HepG2 (cell line): ENCODE measurements around the gene CPN1. TPM values are rescaled to one million over a fixed set of nuclear protein-coding genes. Genes with fewer than 3 reads are reported as not detected.
A peak's percentile ranks its signal among the peaks of the same experiment; 100 is the strongest.

ENCODE experiments used
- GPBP1L1 ChIP-seq: sonication (generic); formaldehyde crosslinking; IDR thresholded peaks from 2 replicates; pipeline ENCODE4 v1.5.0; 2020; ENCODE audit warnings: mild to moderate bottlenecking, missing genetic modification reagents
- KDM2A ChIP-seq: sonication (generic); formaldehyde crosslinking; IDR thresholded peaks from 2 replicates; pipeline ENCODE4 v1.4.0; 2020; ENCODE audit warnings: low read depth, missing genetic modification reagents, borderline replicate concordance
- KDM4B ChIP-seq: sonication (generic); formaldehyde crosslinking; IDR thresholded peaks from 2 replicates; pipeline ENCODE4 v1.4.0; 2020; ENCODE audit warnings: missing genetic modification reagents
- ZMYM4 ChIP-seq: sonication (generic); formaldehyde crosslinking; IDR thresholded peaks from 2 replicates; pipeline ENCODE4 v1.8.1; 2023; ENCODE audit warnings: mild to moderate bottlenecking, missing genetic modification reagents
- ZNF253 ChIP-seq: sonication (generic); formaldehyde crosslinking; IDR thresholded peaks from 2 replicates; pipeline ENCODE4 v1.8.0; 2022; ENCODE audit warnings: mild to moderate bottlenecking, missing genetic modification reagents, borderline replicate concordance
- polyA plus RNA-seq, 8 experiments: library from polyadenylated mRNA; depleted of rRNA in 3 of 8; stranded (reverse) in 7 of 8; unstranded in 1 of 8; fragments of >200 nt; fragmentation: Illumina TruSeq in 4 of 8; extraction: Trizol in 4 of 8; gene quantifications; 2 replicates each; pipeline versions ENCODE4 v1.2.1 to v1.2.3, GENCODE V29; 2011 to 2016; ENCODE audit warnings: low read depth in 4 of 8, missing spikeins in 1 of 8, mixed read lengths in 1 of 8; ENCODE audit not compliant: insufficient read depth in 1 of 8
- total RNA-seq, 5 experiments: library from RNA; depleted of rRNA; stranded (reverse); fragments of >200 nt; fragmentation: Illumina TruSeq; extraction: Trizol; gene quantifications; 2 replicates each; pipeline ENCODE4 v1.2.3, GENCODE V29; 2016; ENCODE audit warnings: low read depth in 1 of 5
- TF ChIP-seq, protein P1 (sequence below): sonication (generic); formaldehyde crosslinking; IDR thresholded peaks from 2 replicates; pipeline ENCODE4 v1.8.0; 2022; ENCODE audit warnings: mild to moderate bottlenecking, missing genetic modification reagents, borderline replicate concordance
- TF ChIP-seq, protein P2 (sequence below): sonication (generic); formaldehyde crosslinking; IDR thresholded peaks from one replicate; pipeline ENCODE4 v1.5.1; 2020; ENCODE audit warnings: mild to moderate bottlenecking, missing genetic modification reagents; ENCODE audit errors: not compliant biosample characterization
- TF ChIP-seq, protein P3 (sequence below): sonication (generic); formaldehyde crosslinking; IDR thresholded peaks from 2 replicates; pipeline ENCODE4 v1.4.0; 2020; ENCODE audit warnings: missing genetic modification reagents

CPN1 gene
- total and polyA plus RNA-seq, 2 of the 13 experiments (the other 11 are each of a cell fraction or from before 2014, with no cell fraction given), result 17.3 to 35.1 TPM

DNA sequence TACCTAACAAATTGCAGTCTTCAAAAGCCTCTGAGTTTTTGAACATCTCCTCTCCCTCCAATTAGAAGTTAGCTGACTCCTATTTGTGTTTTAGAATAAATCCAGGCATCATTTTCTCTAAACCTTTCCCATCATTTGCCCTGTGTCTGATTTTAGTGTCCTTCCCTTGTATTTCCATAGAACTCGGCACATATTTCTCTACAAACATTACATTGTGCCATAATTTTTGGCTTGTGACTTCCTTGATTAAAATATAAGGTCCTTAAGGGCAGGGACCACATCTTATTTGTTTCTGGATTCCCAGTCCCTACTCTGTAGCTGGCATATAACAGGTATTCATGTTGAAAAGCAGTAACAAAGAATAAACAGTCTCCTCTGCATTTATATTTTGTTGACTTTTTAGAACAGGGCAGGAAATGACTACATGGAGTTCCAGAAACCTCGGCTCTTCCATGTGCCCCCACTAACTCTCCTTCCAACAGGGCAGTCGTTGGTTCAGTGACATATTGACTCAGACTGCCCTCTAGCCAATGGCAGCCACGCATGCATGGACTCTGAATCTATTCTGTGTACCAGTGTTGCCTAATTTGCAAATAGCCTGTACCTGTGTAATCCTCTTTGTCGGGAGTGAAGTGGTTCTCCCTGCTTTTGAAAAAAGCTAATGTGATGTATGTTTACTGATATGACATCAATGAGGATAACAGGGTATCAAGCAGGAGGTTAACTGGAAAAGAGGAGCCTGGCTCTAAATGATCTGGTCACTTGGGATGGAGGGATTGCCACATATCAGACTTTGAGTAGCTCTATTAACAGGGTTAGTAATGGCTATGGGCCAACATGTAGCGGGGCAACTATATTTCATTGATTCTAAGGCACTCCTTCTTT is 19.8 kb upstream of the CPN1 start (continued):
- TF ChIP-seq, protein P1, sequence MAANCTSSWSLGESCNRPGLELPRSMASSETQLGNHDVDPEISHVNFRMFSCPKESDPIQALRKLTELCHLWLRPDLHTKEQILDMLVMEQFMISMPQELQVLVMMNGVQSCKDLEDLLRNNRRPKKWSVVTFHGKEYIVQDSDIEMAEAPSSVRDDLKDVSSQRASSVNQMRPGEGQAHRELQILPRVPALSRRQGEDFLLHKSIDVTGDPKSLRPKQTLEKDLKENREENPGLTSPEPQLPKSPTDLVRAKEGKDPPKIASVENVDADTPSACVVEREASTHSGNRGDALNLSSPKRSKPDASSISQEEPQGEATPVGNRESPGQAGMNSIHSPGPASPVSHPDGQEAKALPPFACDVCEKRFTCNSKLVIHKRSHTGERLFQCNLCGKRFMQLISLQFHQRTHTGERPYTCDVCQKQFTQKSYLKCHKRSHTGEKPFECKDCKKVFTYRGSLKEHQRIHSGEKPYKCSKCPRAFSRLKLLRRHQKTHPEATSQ (CRISPR knock-in tag), result peak; percentile 31; the same call in 1 of the 2 replicates
- peak; percentile 87 for TF ChIP-seq ZMYM4
- TF ChIP-seq, protein P2, sequence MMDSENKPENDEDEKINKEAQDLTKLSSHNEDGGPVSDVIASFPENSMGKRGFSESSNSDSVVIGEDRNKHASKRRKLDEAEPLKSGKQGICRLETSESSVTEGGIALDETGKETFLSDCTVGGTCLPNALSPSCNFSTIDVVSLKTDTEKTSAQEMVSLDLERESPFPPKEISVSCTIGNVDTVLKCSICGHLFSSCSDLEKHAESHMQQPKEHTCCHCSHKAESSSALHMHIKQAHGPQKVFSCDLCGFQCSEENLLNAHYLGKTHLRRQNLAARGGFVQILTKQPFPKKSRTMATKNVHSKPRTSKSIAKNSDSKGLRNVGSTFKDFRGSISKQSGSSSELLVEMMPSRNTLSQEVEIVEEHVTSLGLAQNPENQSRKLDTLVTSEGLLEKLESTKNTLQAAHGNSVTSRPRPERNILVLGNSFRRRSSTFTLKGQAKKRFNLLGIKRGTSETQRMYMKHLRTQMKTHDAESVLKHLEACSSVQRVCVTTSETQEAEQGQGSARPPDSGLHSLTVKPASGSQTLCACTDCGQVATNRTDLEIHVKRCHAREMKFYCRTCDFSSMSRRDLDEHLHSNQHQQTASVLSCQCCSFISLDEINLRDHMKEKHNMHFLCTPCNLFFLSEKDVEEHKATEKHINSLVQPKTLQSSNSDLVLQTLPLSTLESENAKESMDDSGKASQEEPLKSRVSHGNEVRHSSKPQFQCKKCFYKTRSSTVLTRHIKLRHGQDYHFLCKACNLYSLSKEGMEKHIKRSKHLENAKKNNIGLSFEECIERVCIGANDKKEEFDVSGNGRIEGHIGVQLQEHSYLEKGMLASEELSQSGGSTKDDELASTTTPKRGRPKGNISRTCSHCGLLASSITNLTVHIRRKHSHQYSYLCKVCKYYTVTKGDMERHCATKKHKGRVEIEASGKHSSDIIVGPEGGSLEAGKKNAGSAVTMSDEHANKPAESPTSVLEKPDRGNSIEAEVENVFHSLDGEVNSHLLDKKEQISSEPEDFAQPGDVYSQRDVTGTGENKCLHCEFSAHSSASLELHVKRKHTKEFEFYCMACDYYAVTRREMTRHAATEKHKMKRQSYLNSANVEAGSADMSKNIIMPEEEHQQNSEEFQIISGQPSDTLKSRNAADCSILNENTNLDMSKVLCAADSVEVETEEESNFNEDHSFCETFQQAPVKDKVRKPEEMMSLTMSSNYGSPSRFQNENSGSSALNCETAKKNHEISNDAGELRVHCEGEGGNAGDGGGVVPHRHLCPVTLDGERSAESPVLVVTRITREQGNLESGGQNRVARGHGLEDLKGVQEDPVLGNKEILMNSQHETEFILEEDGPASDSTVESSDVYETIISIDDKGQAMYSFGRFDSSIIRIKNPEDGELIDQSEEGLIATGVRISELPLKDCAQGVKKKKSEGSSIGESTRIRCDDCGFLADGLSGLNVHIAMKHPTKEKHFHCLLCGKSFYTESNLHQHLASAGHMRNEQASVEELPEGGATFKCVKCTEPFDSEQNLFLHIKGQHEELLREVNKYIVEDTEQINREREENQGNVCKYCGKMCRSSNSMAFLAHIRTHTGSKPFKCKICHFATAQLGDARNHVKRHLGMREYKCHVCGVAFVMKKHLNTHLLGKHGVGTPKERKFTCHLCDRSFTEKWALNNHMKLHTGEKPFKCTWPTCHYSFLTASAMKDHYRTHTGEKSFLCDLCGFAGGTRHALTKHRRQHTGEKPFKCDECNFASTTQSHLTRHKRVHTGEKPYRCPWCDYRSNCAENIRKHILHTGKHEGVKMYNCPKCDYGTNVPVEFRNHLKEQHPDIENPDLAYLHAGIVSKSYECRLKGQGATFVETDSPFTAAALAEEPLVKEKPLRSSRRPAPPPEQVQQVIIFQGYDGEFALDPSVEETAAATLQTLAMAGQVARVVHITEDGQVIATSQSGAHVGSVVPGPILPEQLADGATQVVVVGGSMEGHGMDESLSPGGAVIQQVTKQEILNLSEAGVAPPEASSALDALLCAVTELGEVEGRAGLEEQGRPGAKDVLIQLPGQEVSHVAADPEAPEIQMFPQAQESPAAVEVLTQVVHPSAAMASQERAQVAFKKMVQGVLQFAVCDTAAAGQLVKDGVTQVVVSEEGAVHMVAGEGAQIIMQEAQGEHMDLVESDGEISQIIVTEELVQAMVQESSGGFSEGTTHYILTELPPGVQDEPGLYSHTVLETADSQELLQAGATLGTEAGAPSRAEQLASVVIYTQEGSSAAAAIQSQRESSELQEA (CRISPR knock-in tag), result no peak
- peak; percentile 88 for TF ChIP-seq KDM4B (CRISPR knock-in tag)
- no peak for TF ChIP-seq GPBP1L1 (CRISPR knock-in tag)
- peak; percentile 56; the same call in 1 of the 2 replicates for TF ChIP-seq KDM2A (CRISPR knock-in tag)
- TF ChIP-seq, protein P3, sequence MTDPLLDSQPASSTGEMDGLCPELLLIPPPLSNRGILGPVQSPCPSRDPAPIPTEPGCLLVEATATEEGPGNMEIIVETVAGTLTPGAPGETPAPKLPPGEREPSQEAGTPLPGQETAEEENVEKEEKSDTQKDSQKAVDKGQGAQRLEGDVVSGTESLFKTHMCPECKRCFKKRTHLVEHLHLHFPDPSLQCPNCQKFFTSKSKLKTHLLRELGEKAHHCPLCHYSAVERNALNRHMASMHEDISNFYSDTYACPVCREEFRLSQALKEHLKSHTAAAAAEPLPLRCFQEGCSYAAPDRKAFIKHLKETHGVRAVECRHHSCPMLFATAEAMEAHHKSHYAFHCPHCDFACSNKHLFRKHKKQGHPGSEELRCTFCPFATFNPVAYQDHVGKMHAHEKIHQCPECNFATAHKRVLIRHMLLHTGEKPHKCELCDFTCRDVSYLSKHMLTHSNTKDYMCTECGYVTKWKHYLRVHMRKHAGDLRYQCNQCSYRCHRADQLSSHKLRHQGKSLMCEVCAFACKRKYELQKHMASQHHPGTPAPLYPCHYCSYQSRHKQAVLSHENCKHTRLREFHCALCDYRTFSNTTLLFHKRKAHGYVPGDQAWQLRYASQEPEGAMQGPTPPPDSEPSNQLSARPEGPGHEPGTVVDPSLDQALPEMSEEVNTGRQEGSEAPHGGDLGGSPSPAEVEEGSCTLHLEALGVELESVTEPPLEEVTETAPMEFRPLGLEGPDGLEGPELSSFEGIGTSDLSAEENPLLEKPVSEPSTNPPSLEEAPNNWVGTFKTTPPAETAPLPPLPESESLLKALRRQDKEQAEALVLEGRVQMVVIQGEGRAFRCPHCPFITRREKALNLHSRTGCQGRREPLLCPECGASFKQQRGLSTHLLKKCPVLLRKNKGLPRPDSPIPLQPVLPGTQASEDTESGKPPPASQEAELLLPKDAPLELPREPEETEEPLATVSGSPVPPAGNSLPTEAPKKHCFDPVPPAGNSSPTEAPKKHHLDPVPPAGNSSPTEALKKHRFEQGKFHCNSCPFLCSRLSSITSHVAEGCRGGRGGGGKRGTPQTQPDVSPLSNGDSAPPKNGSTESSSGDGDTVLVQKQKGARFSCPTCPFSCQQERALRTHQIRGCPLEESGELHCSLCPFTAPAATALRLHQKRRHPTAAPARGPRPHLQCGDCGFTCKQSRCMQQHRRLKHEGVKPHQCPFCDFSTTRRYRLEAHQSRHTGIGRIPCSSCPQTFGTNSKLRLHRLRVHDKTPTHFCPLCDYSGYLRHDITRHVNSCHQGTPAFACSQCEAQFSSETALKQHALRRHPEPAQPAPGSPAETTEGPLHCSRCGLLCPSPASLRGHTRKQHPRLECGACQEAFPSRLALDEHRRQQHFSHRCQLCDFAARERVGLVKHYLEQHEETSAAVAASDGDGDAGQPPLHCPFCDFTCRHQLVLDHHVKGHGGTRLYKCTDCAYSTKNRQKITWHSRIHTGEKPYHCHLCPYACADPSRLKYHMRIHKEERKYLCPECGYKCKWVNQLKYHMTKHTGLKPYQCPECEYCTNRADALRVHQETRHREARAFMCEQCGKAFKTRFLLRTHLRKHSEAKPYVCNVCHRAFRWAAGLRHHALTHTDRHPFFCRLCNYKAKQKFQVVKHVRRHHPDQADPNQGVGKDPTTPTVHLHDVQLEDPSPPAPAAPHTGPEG (CRISPR knock-in tag), result no peak; the same call in 1 of the 2 replicates
- no peak for TF ChIP-seq ZNF253 (CRISPR knock-in tag)
